Ovary (tissue), 9 donors: Measurements from ENCODE around the gene ZNF771. TPM values are rescaled to one million over a fixed set of nuclear protein-coding genes. Genes with fewer than 3 reads are reported as not detected.

ENCODE experiments used
- DNase-seq, 5 donors: peaks; one replicate each; pipeline ENCODE4 v3.0.0-alpha.2; 2019 to 2020
- H3K27ac ChIP-seq, 2 donors: fragments of 200-600 bp; one replicate each; pipeline versions ENCODE4 v1.5.1 to v1.8.0; 2019 to 2022
- H3K27me3 ChIP-seq: fragments of 200-600 bp; one replicate; pipeline ENCODE4 v1.8.0; 2022
- H3K36me3 ChIP-seq: fragments of 200-600 bp; sonication (generic); one replicate; pipeline ENCODE4 v1.5.1; 2019
- H3K4me1 ChIP-seq: one replicate; pipeline ENCODE4 v1.8.1; 2013; ENCODE audit warnings: mild to moderate bottlenecking, moderate library complexity; ENCODE audit not compliant: insufficient read depth
- H3K4me3 ChIP-seq: fragments of 200-600 bp; sonication (generic); one replicate; pipeline ENCODE4 v1.5.1; 2017
- H3K9me3 ChIP-seq, 2 donors: fragments of 200-600 bp in 1 of 2; sonication (generic) in 1 of 2; one replicate each; pipeline versions ENCODE4 v1.5.1 to v1.8.1; 2013 to 2019; ENCODE audit warnings: mild to moderate bottlenecking in 1 of 2, moderate library complexity in 1 of 2
- CTCF ChIP-seq, 3 donors: fragments of 450-650 bp in 2 of 3; fragments of 200-600 bp in 1 of 3; IDR thresholded peaks; one replicate each; pipeline versions ENCODE4 v1.5.1 to v1.8.0; 2016 to 2022; ENCODE audit warnings: antibody characterized with exemption in 3 of 3, mild to moderate bottlenecking in 1 of 3
- EP300 ChIP-seq: sonication (generic); formaldehyde crosslinking; IDR thresholded peaks from one replicate; pipeline ENCODE4 v1.6.1; 2017; ENCODE audit warnings: antibody characterized with exemption
- POLR2A ChIP-seq: fragments of 450-650 bp; IDR thresholded peaks from one replicate; pipeline ENCODE4 v1.6.1; 2017; ENCODE audit warnings: antibody characterized with exemption, mild to moderate bottlenecking, moderate library complexity
- WGBS, 3 donors: extraction: QIAGEN DNeasy Blood & Tissue Kit in 1 of 3; methylation state at CpG; one replicate each; pipeline versions ENCODE4 v1.1.5 to v1.1.7; 2013 to 2017; 5-methylcytosine and 5-hydroxymethylcytosine counted together
- intact Hi-C, 4 donors: fragments of 100-400 bp; cut with DNase I; formaldehyde crosslinking; loops; one replicate each; pipeline versions ENCODE4 v1.11.0 to v1.15.1; 2022 to 2023
- polyA plus RNA-seq, 2 donors: library from polyadenylated mRNA; stranded (reverse); fragments of 200-250 nt in 1 of 2; fragments of 350-450 nt in 1 of 2; fragmentation: Illumina TruSeq in 1 of 2; extraction: RNeasy Lipid Tissue Mini Kit (QIAGEN cat#74804) in 1 of 2; gene quantifications; one replicate each; pipeline ENCODE4 v1.2.3, GENCODE V29; 2013 to 2014
- total RNA-seq, 7 donors: library from RNA; depleted of rRNA in 2 of 7; stranded (reverse); fragments of >200 nt in 2 of 7; fragmentation: NEBNext Ultra II Directional in 3 of 7; extraction: Animal tissue kit (Norgen Biotek cat#: 25700) in 3 of 7; gene quantifications; one replicate each; pipeline versions ENCODE4 v1.1.0 to v1.2.4, GENCODE V29; 2016 to 2023
- donor health status: DM: no; HTN: no; CAD: no; lungs with moderate emphysema.
- donor health status: DM: no; HTN: no; CAD: no.
- donor health status: Bipolar disorder and iron deficiency.
- donor health status: DM: yes; HTN: yes; CAD: no.
- donor health status: DM: no; HTN: no; CAD: no.
- donor health status: DM: yes; HTN: yes; CAD: no.

ZNF771 gene
- total and polyA plus RNA-seq, 9 donors, result 4.1 to 33.3 (median 15.9) TPM

DNA sequence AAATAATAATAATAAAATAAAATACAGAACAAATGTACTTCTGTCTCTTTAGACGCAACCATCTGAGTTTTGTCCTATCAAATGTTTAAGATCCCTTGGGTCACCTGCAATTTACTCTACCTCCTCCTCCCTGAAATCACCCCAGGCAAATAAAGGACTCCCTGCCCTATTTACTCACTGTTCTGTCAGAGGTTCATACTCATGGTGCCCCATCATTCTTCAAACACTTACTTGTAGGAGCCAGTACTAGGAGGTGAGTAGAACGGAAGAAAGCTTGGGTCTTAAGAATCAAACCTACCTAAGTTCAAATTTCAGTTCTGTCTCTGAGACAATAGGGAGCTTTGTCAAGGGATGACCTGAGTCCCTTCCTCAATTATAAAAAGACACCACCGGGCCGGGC lies 40.9 kb upstream of the ZNF771 start:
- DNase-seq, result no peak
- WGBS, 3 donors, result 74 to 83% (median 75%) methylated on average over 4 of the region's 4 CpGs
- no peaks in the 10 kb centered on the region for H3K36me3 ChIP-seq
- H3K4me3 ChIP-seq, result no peak overlapping the region
- H3K27ac ChIP-seq, result no peak overlapping the region
- H3K9me3 ChIP-seq, result no peaks in the 10 kb centered on the region
- TF ChIP-seq EP300 (no peak), POLR2A (no peak), CTCF (IDR thresholded peaks at IDR 0.05) (no peak)
- intact Hi-C loops, result loop anchor here in 1 of 4 donors (5.0 kb wide), 1 partner anchor 41 kb away; the partner anchor contains the start of gene ZNF771
- H3K4me1 ChIP-seq, result peaks cover 5% of the 10 kb centered on the region
- no peaks in the 10 kb centered on the region for H3K27me3 ChIP-seq

DNA sequence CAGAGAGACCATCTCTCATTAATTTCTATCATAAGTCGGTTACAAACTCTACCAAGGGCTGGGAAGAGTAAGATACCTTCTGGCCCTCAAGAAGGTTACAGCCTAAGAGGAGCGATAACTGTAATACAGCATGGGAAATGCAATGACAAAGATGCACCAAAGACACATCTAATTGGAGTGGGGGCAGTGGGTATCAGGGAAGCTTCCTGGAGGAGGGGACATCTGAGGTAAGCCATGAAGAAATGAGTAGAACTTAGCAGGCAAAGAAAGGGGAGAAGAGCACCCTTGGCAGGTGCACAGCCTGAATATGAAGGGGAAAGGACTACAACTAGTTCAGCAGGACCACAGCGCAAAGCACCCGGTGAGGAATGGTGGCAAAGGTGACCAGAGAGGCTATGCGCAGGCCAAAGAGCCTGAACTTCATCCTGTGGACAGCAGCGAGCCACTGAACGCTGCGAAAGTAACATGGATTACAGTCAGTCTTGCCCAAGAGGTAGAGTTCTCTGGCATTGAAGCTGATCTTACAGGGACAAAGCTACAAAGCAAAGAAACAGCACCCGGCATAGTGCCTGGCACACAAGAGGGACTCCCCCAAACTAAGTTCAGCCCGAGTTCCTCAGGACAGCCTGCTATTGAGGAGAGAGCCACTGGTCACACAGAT lies 39.9 kb upstream of the ZNF771 start:
- Histone ChIP-seq H3K9me3 (no peaks in the 10 kb centered on the region), H3K4me3 (peak overlapping the region; percentile 72), H3K36me3 (no peaks in the 10 kb centered on the region), H3K4me1 (peaks cover 6% of the 10 kb centered on the region), H3K27me3 (no peaks in the 10 kb centered on the region), H3K27ac (peak overlapping the region in 1 of 2 donors; percentile 25)
- TF ChIP-seq POLR2A (no peak), CTCF (IDR thresholded peaks at IDR 0.05) (no peak), EP300 (no peak)
- no peak for DNase-seq
- WGBS, 3 donors, result 45 to 62% (median 53%) methylated on average over 10 of the region's 10 CpGs
- intact Hi-C loops, result loop anchor here in 1 of 4 donors (5.0 kb wide), 1 partner anchor 40 kb away; the partner anchor contains the start of gene ZNF771

DNA sequence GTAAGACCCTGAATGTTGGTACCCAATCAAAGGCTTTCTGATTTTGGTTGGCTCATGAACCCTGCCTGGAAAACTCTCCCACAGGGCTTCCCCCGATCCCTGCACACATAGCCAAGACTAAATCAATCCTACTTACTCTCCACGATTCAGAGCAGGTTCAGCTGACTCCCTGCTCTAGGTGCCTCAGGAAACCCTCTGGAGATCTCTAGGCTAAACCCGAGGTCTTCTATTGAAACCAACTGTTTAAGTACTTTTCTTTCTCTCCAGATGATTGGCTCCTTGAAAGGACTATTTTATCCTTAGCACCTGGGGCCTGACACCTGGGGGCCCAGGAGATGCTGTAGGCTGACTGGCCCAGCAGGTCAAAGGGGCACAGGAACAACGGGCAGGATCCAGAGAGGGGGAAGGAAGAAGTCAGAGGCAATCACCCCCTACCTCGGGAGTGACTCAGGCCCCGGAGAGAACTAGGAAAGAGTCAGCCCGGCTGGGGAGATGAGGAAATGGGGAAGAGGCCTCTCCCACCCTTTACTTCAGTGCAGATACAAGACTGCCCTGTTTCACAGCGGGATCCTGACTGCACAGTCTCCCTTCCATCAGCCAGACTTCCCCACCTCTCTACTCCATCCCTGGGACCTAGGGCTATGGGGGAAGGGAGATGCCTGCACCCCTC lies 39.1 kb upstream of the ZNF771 start:
- Histone ChIP-seq H3K4me3 (peak overlapping the region; percentile 72), H3K27me3 (no peaks in the 10 kb centered on the region), H3K27ac (peak overlapping the region; percentile 1 to 17), H3K36me3 (no peaks in the 10 kb centered on the region), H3K9me3 (no peaks in the 10 kb centered on the region), H3K4me1 (peaks cover 6% of the 10 kb centered on the region)
- 1 to 4% (median 2%) methylated on average over 8 of the region's 8 CpGs for WGBS, 3 donors
- TF ChIP-seq CTCF (IDR thresholded peaks at IDR 0.05), result no peak
- TF ChIP-seq EP300, result no peak
- TF ChIP-seq POLR2A, result no peak
- DNase-seq, result peak in 1 of 5 donors; percentile 27
- intact Hi-C loops, result loop anchor here in 1 of 4 donors (5.0 kb wide), 1 partner anchor 39 kb away; the partner anchor contains the start of gene ZNF771

DNA sequence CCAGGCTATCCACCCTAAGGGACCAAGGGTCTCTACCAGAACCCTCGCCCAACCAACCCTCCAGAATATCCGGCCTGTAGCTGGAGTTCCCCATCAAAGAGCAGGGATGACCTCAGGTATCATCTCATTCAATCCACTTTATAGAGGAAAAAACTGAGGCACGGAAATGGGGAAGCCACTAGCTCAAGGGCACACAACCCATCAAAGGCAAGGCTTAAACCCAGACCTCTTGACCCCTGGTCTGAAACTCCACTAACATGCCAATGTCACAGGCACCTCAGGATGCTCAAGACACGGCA lies 38.7 kb upstream of the ZNF771 start:
- H3K4me1 ChIP-seq, result peaks cover 6% of the 10 kb centered on the region
- peak overlapping the region; percentile 1 to 17 for H3K27ac ChIP-seq

More for the DNA sequence above, 38.7 kb upstream of the ZNF771 start:
- 0 to 8% (median 5%) methylated on average over 4 of the region's 4 CpGs for WGBS, 3 donors
- TF ChIP-seq EP300 (no peak), CTCF (IDR thresholded peaks at IDR 0.05) (no peak), POLR2A (no peak)
- no peaks in the 10 kb centered on the region for H3K27me3 ChIP-seq
- H3K36me3 ChIP-seq, result no peaks in the 10 kb centered on the region
- intact Hi-C loops, result loop anchor here in 1 of 4 donors (5.0 kb wide), 1 partner anchor 39 kb away; the partner anchor contains the start of gene ZNF771
- no peak for DNase-seq
- H3K4me3 ChIP-seq, result peak overlapping the region; percentile 72
- H3K9me3 ChIP-seq, result no peaks in the 10 kb centered on the region
